DMS79 (cell line): ENCODE measurements around the gene ZHX3.

Experiments used
- DNase-seq: peaks from one replicate; lab custom pipeline; 2025; lab: John Stamatoyannopoulos, UW

Gene ZHX3

GRCh38 chr20:41151134-41151869 is 166.2 kb downstream of the ZHX3 start:
- DNase-seq, result no peak

- no peak for DNase-seq
Observed at GRCh38 chr20:41150664-41151063, 166.9 kb downstream of the ZHX3 start.

GRCh38 chr20:41148942-41149341 is 168.6 kb downstream of the ZHX3 start:
- no peak for DNase-seq

- no peak for DNase-seq
Observed at GRCh38 chr20:41147767-41148191, 169.8 kb downstream of the ZHX3 start.

- DNase-seq, result no peak
Observed at GRCh38 chr20:41145821-41146620, 171.5 kb downstream of the ZHX3 start.

GRCh38 chr20:41145317-41145716 is 172.2 kb downstream of the ZHX3 start:
- no peak for DNase-seq

- no peak for DNase-seq
Observed at GRCh38 chr20:41143354-41143753, 174.2 kb downstream of the ZHX3 start.

- no peak for DNase-seq
Observed at GRCh38 chr20:41142919-41143318, 174.6 kb downstream of the ZHX3 start.

GRCh38 chr20:41142245-41142644 is 175.3 kb downstream of the ZHX3 start:
- no peak for DNase-seq

GRCh38 chr20:41141153-41141815 is 176.2 kb downstream of the ZHX3 start:
- no peak for DNase-seq

GRCh38 chr20:41140226-41141133 is 177.1 kb downstream of the ZHX3 start:
- no peak for DNase-seq

GRCh38 chr20:41139227-41140093 is 178.1 kb downstream of the ZHX3 start:
- no peak for DNase-seq

- DNase-seq, result no peak
Observed at GRCh38 chr20:41138475-41139226, 178.9 kb downstream of the ZHX3 start.

GRCh38 chr20:41137614-41138474 is 179.7 kb downstream of the ZHX3 start:
- DNase-seq, result peak; percentile 5

- DNase-seq, result no peak
Observed at GRCh38 chr20:41136680-41137613, 180.6 kb downstream of the ZHX3 start, which contains the start of gene PLCG1. TSS of gene PLCG1 (plus strand) at chr20:41137543. CDS start at chr20:41137642, 99 bp downstream.

- DNase-seq, result no peak
Observed at GRCh38 chr20:41135888-41136679, 181.4 kb downstream of the ZHX3 start.
